ENCODE measurements around the gene NECTIN2. TPM values are rescaled to one million over a fixed set of nuclear protein-coding genes. Genes with fewer than 3 reads are reported as not detected.

The NECTIN2 gene
- total and polyA plus RNA-seq, 4 donors = 76.9 to 117 (median 94.0) TPM

- peak overlapping the region; percentile 23 for H3K4me3 ChIP-seq
- TF ChIP-seq CTCF (IDR thresholded peaks at IDR 0.05; ENCODE audit: control extremely low read depth, extremely low read depth) = no peak
- H3K9ac ChIP-seq (ENCODE audit: insufficient read depth in 1 of 2, low read length in 2 of 2) = no peak overlapping the region
- DNase-seq (no peak), ATAC-seq (ENCODE audit: insufficient read depth, low FRiP score) (no peak)
- H3K4me1 ChIP-seq (ENCODE audit: control insufficient read depth in 5 of 5, insufficient read depth in 5 of 5, low read length in 5 of 5) = peaks cover 4 to 19% (median 7%) of the 10 kb centered on the region in 5 donors
- H3K9me3 ChIP-seq (ENCODE audit: control insufficient read depth in 4 of 4, insufficient read depth in 3 of 4, low read length in 3 of 4) = no peaks in the 10 kb centered on the region
- H3K27me3 ChIP-seq (ENCODE audit: control insufficient read depth in 3 of 3, insufficient read depth in 3 of 3, low read length in 2 of 3) = no peaks in the 10 kb centered on the region
- peaks cover 10 to 24% (median 12%) of the 10 kb centered on the region in 4 donors for H3K36me3 ChIP-seq (ENCODE audit: control insufficient read depth in 4 of 4, insufficient read depth in 4 of 4, low read length in 4 of 4)
- H3K27ac ChIP-seq (ENCODE audit: low read depth in 1 of 2, low read length in 1 of 2) = peak overlapping the region in 1 of 2 donors; percentile 45
- WGBS, 2 donors = 58 to 60% methylated on average over 17 of the region's 17 CpGs
Measured at GRCh38 chr19:44889830-44890365, 43.8 kb downstream of the NECTIN2 start.

- 0% methylated on average over 40 of the region's 40 CpGs for WGBS, 2 donors
- DNase-seq = peak; percentile 100
- H3K9ac ChIP-seq (ENCODE audit: insufficient read depth in 1 of 2, low read length in 2 of 2) = peak overlapping the region in 1 of 2 donors; percentile 56
Measured at GRCh38 chr19:44890366-44891015, 44.4 kb downstream of the NECTIN2 start.

GRCh38 chr19:44891016-44891882 is 45.2 kb downstream of the NECTIN2 start, which contains the start of gene TOMM40:
TOMM40 (plus strand) TSS chr19:44891254; CDS start chr19:44891416, 162 bp downstream.
- H3K4me1 ChIP-seq (ENCODE audit: control insufficient read depth in 5 of 5, insufficient read depth in 5 of 5, low read length in 5 of 5) = peaks cover 4 to 19% (median 7%) of the 10 kb centered on the region in 5 donors
- H3K36me3 ChIP-seq (ENCODE audit: control insufficient read depth in 4 of 4, insufficient read depth in 4 of 4, low read length in 4 of 4) = peaks cover 14 to 36% (median 17%) of the 10 kb centered on the region in 4 donors
- ATAC-seq (ENCODE audit: insufficient read depth, low FRiP score) = no peak
- WGBS, 2 donors = 0 to 1% methylated on average over 68 to 81 of the region's 81 CpGs
- TF ChIP-seq CTCF (IDR thresholded peaks at IDR 0.05; ENCODE audit: control extremely low read depth, extremely low read depth) = no peak
- H3K9me3 ChIP-seq (ENCODE audit: control insufficient read depth in 4 of 4, insufficient read depth in 3 of 4, low read length in 3 of 4) = no peaks in the 10 kb centered on the region
- peak in 2 of 3 donors; percentile 30 to 37 for DNase-seq
- peak within 1 kb of the TSS; percentile 93 to 96 for H3K27ac ChIP-seq (ENCODE audit: low read depth in 1 of 2, low read length in 1 of 2)
- peak within 1 kb of the TSS; percentile 82 for H3K4me3 ChIP-seq
- H3K27me3 ChIP-seq (ENCODE audit: control insufficient read depth in 3 of 3, insufficient read depth in 3 of 3, low read length in 2 of 3) = no peaks in the 10 kb centered on the region
- H3K9ac ChIP-seq (ENCODE audit: insufficient read depth in 1 of 2, low read length in 2 of 2) = peak within 1 kb of the TSS; percentile 56 to 78

More at GRCh38 chr19:44890366-44891015, 44.4 kb downstream of the NECTIN2 start:
- peak overlapping the region; percentile 53 for H3K4me3 ChIP-seq
- peaks cover 11 to 28% (median 12%) of the 10 kb centered on the region in 4 donors for H3K36me3 ChIP-seq (ENCODE audit: control insufficient read depth in 4 of 4, insufficient read depth in 4 of 4, low read length in 4 of 4)
- peak overlapping the region; percentile 93 to 96 for H3K27ac ChIP-seq (ENCODE audit: low read depth in 1 of 2, low read length in 1 of 2)
- H3K9me3 ChIP-seq (ENCODE audit: control insufficient read depth in 4 of 4, insufficient read depth in 3 of 4, low read length in 3 of 4) = no peaks in the 10 kb centered on the region
- TF ChIP-seq CTCF (IDR thresholded peaks at IDR 0.05; ENCODE audit: control extremely low read depth, extremely low read depth) = no peak
- ATAC-seq (ENCODE audit: insufficient read depth, low FRiP score) = peak; percentile 92
- H3K27me3 ChIP-seq (ENCODE audit: control insufficient read depth in 3 of 3, insufficient read depth in 3 of 3, low read length in 2 of 3) = no peaks in the 10 kb centered on the region
- H3K4me1 ChIP-seq (ENCODE audit: control insufficient read depth in 5 of 5, insufficient read depth in 5 of 5, low read length in 5 of 5) = peaks cover 4 to 19% (median 7%) of the 10 kb centered on the region in 5 donors
